HG03460 (cell line): ENCODE measurements around the gene NECAB2.

Experiments
- ATAC-seq: cut with Tn5 transposase; IDR thresholded peaks from one replicate; pipeline ENCODE4 v1.9.1; 2021; ENCODE audit not compliant: unreplicated experiment

Gene NECAB2

DNA sequence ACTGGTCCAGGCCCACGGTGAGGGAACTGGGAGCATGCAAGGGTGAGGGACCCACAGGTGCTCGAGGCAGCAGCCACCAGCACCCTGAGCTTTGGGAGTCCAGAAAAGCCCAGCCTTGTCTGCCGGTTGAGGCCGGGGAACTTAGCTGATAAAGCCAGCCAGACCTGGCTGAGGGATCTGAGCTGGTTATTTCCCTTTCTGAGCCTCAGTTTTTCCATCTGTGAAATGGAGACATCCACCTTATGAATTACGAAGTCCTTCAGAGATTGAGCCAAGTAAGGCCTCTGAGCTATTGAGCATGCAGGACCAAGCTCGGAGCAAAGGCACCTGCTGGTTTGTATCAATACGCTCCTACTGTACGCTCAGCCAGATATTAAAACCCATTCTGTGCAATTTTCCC, 13.8 kb downstream of the NECAB2 start:
- ATAC-seq: no peak

DNA sequence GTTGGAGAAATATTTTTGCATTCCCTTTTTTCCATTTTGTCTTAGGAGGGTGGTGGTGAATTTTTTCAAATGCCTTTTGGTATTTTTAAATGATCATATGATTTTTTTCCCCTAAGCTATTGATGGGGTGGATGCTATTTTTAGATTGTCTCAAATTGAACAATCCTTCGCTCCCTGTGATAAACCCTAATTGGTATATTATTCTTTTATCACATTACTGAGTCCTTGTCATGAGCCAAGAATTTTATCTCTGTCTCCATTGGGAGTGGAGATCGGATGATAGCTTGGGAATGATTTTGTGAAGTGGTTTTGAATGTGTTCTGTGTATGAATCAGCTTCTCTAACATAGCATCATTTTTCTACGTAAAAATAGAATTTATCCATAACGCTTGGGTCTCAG, 15.4 kb downstream of the NECAB2 start:
- ATAC-seq: no peak

DNA sequence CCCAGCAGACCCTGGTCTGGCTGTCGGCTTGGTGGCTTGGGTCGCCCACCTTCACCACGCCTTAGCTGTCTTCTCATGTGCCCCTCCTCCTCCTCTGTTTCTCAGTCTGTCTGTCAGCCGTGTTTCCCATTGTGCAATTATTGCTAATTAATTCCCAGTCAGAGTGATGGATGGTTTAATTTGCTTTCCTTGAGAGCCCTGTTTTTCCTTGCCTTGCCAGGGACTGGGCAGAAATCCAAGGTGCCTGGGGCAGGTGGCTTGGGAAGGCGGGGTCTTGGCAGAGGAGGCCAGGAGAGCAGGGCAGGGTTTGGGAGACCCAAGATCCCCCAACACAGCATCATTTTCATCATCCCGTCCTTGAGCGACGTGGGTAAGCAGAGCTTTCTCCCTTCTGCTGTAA, 21.3 kb downstream of the NECAB2 start:
- ATAC-seq: no peak

DNA sequence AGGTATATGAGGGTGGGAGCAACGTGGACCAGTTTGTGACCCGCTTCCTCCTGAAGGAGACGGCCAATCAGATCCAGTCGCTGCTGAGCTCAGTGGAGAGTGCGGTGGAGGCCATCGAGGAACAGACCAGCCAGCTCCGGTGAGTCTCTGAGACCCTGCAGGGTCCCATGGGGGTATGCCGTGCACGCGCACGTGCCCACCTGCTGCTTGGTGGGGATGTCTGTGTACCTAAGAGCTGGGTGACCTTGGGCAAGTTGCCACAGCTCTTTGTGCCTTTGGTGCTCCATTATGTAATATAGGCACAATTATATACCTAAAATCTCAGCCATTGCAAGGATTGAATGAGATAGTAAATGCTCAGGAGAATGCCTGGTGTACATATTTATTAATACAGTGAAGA, 22.4 kb downstream of the NECAB2 start:
- ATAC-seq: no peak

DNA sequence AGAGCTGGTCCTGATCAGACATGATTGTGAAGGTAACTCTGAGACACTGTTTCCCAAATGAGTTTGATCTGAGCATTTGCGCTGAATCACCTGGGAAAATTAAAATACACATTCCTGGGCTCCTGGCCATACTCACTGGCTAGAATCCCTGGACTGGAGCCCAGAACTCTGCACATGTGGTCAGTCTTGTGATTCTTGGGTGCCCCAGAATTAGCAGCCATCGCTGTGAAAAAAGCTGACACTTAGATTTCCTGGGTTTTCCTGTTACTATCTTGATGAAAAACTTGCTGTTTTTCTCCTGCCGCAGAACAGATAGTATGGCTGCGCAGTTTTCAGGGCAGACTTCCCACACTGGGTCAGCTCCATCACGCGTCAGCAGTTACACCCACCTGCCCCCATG, 24.6 kb downstream of the NECAB2 start:
- ATAC-seq: no peak

DNA sequence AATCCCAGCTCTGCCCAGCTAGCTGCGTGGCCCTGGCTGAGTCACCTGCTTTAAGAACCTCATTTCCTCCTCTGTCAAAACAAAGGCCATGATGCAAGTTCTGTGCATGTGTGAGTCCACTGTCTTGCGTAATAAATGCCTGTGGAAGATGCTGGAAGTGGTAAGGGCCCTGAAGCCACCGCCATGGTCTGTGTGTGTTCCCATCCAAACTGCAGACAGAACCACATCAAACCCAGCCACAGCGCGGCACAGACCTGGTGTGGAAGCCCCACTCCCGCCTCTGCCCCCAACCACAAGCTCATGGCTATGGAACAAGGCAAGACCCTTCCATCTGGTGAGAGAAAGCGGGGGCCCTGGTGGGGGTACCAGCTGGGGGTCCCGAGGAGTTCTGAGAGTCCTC, 26.0 kb downstream of the NECAB2 start:
- no peak for ATAC-seq

DNA sequence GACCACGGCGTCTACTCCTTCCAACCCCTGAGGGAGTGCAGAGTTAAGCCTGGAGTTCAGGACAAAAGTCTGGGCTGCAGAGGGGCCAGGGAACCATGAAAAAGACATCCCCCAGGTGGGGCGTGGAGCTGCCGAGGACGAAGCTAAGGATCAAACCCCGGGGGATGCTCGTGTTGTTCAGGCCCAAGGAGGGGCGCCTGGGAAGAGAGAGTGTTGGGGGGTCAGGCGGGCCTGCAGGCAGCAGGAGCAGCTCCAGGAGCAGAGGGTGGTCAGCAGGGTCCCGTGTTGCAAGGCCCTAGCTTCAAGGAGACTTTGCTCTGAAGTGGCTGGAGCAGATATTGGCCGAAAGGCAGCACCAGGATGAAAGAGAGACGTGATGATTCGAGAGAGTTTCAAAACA, 26.7 kb downstream of the NECAB2 start:
- no peak for ATAC-seq

DNA sequence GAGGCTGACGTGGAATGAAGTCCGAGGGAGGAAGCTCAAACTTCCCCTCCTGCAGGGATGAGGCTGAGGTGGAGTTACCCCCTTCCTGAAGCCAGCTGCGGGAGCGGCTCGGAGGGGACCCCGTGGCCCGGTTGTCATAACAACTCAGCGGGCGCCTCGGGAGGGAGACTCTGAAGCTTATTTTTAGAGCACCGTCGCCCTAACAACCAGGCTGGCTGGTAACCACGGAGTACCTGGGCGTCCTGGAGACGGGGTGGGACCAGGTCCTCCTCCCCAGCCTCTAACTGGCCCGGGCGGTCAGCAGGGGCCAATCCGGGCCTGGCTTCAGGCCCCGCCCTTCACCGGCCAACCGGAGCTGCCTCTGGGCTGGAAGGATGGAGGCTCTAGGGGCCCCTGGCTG, 27.7 kb downstream of the NECAB2 start:
- no peak for ATAC-seq

DNA sequence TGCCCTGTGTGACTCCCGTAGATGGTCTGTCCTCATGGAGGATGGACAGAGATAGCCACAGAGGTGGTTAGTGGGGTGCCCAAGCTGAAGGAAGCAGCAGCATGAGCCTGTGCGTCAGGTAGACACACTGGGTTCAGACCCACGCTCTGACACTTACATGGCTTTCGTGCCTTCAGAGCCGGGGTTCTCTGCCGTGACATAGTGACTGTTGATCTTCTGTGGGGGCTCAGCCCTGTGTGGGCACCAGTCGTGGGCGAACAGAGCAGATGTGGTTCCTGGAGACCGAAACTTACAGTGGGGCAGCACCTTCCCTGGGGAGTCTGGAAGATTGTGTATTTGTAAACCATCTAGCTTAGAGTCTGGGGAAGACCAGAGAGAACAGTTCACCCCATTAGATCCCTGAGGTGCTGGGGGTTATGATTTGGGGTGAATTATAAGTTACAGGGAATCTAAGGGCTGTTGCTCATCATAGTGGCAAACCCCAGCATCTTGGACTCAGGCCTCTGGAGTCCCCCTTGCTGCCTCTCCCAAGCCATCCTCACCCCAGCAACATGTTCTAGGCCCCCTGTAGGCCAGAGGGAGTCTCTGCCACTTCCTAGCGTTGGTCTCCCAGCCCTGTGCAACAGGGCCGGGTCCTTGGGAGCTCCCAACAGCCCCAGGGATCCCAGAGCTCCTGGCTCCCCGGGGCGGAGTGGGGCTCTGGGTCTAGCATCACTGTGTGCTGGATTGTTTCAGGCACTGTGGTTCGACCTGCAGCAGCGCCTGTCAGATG, 28.6 kb downstream of the NECAB2 start:
- no peak for ATAC-seq

DNA sequence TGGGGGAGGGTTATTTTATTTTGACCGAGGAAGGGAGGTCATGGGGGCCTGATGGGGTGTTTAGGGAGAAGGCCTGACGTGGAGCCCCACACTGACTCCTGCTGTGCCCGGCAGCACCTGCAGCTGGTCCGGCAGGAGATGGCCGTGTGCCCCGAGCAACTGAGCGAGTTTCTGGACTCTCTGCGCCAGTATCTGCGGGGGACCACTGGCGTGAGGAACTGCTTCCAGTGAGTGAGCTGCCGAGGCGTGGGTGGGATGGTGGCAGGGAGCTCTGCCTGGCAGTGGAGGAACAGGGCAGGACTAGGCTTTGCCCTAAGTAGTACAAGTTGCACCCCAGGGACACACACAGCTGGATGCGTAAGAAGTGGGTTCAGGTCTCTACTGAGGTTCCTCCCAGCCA, 30.0 kb downstream of the NECAB2 start:
- ATAC-seq: no peak

DNA sequence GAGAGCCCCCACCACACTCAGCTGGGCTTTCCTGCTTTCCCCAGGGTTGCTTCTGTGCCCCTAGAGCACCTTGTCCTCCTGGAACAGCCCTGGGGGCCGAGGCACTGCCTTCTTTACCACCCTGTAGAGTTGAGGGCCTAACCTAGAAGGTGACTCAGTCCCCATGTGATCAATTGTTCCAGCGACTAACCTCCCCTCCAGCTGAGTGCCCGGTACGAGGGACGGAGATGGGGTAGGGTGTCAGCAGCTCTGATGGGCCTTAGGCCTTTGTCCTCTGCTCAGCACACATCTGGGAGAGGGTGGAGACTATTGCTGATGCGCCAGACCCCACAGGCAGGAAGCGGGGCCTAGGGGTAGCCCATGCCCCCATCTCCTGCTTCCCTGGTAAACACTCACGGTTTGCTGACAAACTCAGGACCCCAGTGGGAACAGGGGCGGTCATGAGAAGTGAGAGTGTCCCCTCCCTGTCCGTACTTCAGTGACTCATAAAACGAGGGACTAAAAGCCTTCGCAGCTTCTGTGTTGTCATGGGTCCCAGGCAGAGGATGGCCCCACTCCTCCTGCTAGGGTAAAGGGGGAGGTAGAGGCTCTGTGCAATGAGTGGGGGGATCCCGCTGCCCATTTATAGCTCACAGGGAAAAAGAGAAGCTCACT, 33.1 kb downstream of the NECAB2 start:
- ATAC-seq: no peak

DNA sequence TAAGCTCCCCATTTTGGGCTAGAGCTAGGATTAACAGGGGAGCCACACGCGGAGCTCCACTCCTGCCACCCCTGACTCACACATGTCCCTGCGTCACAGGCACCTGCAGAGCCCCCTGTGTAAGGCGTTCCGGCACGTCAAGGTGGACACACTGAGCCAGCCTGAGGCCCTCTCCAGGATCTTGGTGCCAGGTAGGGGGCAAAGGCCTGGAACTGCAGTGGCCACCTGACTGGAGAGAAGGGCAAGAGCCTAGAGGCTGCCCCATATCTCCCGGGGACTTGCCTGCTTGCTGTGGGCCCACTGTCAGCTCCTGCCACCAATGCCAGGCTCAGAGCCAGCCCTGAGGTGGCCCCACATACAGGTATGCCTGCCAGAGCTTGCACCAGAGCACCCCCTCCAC, 33.7 kb downstream of the NECAB2 start:
- no peak for ATAC-seq

DNA sequence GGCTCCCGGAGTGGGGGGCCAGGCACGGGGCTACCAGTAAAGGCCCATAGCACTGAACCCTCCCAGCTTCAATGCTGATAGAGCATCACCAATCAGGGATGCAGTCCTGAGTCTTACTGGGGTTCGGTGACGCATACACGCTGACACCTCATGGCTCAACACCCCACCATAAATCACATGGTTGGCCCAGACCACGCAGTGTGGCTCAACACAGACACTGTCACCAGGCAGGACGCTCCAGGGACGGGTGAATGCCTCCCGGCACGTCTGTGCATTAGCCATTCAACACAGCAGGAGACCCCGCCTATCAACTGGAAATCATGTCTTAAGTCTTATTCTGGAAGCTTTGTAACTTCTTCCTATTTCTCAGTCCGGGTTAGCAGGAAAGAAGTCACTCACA, 35.0 kb downstream of the NECAB2 start:
- ATAC-seq: no peak

DNA sequence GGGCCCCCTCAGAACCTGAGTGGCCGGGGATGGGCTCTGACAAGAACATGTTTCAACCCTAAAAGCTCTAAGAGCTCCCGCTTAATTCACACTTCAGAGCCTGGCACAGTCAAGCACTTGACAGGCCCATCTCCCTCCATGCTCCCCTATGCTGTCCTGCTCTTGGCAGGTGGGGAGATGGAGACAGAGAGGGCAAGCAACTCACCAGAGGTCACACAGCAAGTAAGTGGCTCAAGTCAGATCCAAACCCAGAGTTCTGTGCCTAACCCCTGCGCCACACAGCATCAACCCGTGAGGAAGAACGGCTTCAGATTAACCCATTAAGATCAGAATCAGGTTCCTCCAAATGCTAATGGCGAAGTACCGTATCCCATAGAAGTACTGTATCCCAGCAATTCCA, 36.4 kb downstream of the NECAB2 start:
- no peak for ATAC-seq

DNA sequence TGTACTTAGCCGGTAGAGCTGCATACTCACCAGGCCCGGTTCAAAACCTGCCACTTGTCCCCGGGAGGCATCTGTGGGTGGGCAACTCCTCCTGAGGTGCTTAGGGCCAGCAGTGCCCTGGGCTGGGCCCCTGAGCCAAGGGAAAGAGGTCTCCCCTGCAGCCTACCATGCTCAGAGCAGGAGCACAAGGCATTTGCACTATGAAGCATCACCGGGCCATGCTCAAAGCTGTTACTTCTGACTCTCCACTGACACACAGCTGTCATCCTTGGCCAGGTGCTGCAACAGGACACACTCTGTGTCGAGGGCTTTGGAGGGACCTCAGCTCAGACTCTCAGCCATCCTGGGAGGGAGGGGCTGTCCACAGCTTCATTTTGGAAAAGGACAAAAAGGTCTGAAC, 37.3 kb downstream of the NECAB2 start:
- ATAC-seq: no peak

DNA sequence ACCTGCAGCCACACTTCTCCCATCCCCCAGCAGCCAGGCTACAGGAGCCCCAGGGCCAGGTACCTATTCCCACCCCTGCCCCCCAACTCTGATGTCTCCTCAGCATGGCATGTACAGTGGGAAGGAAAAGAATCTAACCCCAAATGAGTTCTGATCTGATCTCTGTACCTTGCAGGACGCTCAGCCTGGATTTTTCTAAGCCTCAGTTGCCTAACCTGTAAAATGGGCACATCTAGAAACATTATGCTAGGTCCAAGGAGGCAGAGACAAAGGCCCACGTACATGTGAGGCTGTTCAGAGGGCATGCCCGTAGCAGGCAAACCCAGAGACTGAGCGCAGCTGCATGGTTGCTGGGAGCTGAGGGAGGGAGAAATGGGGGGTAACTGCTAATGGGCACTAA, 39.5 kb downstream of the NECAB2 start:
- no peak for ATAC-seq

DNA sequence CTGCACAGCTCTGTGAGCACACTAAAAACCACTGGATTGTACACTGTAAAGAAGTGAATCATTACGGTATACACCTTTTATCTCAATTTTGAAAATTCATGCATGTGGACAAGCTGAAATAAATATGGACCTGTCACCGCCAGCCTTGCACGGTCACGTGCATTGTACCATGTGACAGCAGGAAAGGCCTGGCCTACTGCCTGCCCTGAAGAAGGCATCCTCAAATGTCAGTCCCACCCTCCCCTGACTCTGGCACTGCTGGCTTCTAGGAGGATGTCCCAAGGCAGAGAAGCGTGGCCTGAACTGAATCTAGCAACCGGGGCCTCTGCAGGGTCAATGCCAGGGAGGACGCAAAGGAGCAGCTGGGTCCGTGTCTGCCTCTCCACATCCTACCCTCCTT, 39.9 kb downstream of the NECAB2 start:
- no peak for ATAC-seq

DNA sequence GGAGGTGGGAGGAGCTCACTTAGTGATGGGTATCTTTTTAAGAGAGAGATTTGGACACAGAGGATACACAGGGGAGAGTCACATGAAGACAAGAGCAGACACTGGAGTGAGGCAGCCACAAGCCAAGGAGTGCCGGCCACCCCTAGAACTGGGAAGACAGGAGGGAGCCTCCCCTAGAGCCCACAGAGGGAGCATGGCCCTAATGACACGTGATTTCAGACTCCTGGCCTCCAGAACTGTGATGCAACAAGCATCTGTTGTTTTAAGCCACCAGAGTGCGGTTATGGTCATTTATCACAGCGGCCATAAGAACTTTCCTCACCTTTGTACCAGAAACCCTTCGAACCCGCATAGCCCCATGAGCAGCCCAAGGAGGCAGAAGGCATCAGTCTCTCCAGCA, 41.2 kb downstream of the NECAB2 start:
- no peak for ATAC-seq

DNA sequence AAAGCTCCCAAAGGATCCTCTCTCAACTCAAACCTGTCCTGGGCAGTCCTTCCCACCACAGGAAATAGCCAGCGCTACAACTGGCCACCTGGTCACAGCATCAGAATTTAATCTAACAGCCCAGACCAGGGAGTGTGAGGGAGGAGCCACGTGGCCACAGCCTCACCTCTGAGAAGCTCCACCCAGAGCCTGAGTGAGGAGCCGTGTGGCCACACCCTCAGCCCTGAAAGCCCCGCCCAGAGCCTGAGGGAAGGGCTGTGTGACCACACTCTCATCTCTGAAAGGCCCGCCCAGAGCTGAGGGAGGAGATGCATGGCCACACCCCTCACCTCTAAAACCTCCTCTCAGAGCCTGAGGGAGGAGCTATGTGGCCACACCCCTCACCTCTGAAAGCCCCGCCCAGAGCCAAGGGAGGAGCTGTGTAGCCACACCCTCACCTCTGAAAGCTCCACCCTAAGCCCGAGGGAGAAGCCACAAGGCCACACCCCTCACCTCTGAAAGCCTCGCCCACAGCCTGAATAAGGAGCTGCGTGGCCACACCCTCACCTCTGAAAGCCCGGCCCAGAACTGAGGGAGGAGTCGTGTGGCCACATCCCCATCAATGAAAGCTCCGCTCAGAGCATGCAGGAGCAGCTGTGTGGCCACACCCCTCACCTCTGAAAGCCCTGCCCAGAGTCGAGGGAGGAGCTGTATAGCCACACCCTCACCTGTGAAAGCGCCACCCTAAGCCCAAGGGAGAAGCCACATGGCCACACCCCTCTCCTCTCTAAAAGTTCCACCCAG, 45.9 kb downstream of the NECAB2 start:
- ATAC-seq: peak; percentile 82

DNA sequence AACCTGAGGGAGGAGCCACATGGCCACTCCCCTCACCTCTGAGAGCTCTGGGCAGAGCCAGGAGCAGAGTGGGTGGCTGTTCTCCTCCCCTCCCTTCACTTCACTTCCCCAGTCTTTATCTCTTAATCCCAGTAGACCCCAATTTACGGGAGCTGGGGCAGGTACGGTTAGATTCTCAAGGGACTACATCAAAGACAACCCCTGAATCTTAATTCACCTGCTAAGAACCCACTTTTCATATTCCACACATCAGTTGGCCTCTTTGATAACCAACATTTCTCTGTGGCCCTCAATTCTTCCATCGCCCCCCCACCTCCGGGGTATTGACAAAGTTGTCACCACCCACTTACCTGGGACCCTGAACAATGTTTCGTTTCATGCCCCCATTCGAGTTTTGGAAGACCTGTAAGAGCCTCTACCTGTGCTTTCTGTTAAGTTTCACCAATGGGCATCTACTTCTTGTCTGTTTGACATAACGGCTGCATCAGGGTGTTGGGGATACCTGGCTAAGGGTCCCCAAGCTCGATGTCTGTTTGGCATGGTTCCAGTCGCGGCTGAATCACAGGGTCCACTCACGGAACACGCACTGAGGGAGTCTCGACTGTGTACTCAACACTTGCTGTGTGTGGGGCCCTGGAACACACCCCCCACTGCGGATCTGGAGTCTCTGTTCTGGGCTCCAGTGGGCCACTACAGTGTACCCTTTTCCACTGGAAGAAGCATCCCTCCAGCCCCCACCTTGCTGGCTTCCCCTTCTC, 46.7 kb downstream of the NECAB2 start:
- no peak for ATAC-seq

DNA sequence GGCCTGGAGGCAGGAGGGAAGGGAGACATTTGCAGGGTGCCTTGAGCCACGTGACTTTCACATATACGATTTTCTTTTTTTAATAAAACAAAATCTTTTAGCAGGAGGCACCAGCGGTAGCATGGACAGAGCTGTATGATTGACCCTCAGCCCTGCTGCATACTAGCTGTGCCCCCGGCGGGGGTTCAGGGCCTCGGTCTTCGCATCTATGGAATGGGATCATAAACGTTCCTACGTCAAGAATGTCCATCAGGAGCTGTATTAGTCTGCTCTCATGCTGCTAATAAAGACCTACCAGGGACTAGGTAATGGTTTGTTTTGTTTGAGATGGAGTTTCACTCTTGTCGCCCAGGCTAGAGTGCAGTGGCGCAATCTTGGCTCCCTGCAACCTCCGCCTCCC, 47.4 kb downstream of the NECAB2 start:
- no peak for ATAC-seq
